CD8-positive, alpha-beta memory T cell (primary cell): Measurements from ENCODE around the gene SH2B2. TPM values are rescaled to one million over a fixed set of nuclear protein-coding genes. Genes with fewer than 3 reads are reported as not detected.

ENCODE experiments used
- CTCF ChIA-PET: fragments of 350-600 bp; sonication (Branson Sonifier 250); formaldehyde crosslinking; loops from one replicate; lab custom pipeline; 2021; ENCODE audit warnings: antibody characterized with exemption; lab: Charles Lee
- POLR2A ChIA-PET: fragments of 350-600 bp; sonication (Branson Sonifier 250); formaldehyde crosslinking; loops from one replicate; lab custom pipeline; 2021; ENCODE audit warnings: antibody characterized with exemption; lab: Charles Lee
- DNase-seq, 5 donors: peaks; one replicate each; pipeline versions ENCODE4 v3.0.0 to v3.0.0-alpha.2; 2020 to 2022; ENCODE audit warnings: mixed read lengths in 1 of 5
- H3K27ac ChIP-seq: one replicate; pipeline ENCODE4 v1.7.0; 2013; ENCODE audit warnings: low read depth, mild to moderate bottlenecking, low read length, moderate library complexity
- H3K27me3 ChIP-seq: 2 replicates; pipeline ENCODE4 v1.7.0; 2013; ENCODE audit warnings: low read length, mild to moderate bottlenecking; ENCODE audit not compliant: insufficient read depth, poor library complexity, severe bottlenecking
- H3K36me3 ChIP-seq: 2 replicates; pipeline ENCODE4 v1.7.0; 2013; ENCODE audit warnings: mild to moderate bottlenecking, low read length, moderate library complexity; ENCODE audit not compliant: insufficient read depth
- H3K4me1 ChIP-seq: 2 replicates; pipeline ENCODE4 v1.7.0; 2013; ENCODE audit warnings: mild to moderate bottlenecking, low read length, moderate library complexity; ENCODE audit not compliant: insufficient read depth
- H3K4me3 ChIP-seq: 2 replicates; pipeline ENCODE4 v1.7.0; 2013; ENCODE audit warnings: mild to moderate bottlenecking, low read length
- H3K9me3 ChIP-seq: 2 replicates; pipeline ENCODE4 v1.7.0; 2013; ENCODE audit warnings: mild to moderate bottlenecking, low read length
- H3K27ac Mint-ChIP-seq, 8 donors: one replicate each; pipeline ENCODE4 v1.8.0; 2020 to 2021; ENCODE audit warnings: mixed read lengths in 8 of 8, mild to moderate bottlenecking in 6 of 8, inconsistent platforms in 3 of 8, moderate library complexity in 3 of 8
- H3K27me3 Mint-ChIP-seq, 2 donors: one replicate each; pipeline ENCODE4 v1.8.0; 2020 to 2021; ENCODE audit warnings: mixed read lengths in 2 of 2, mild to moderate bottlenecking in 1 of 2, moderate library complexity in 1 of 2
- H3K36me3 Mint-ChIP-seq, 3 donors: one replicate each; pipeline ENCODE4 v1.8.0; 2020 to 2021; ENCODE audit warnings: mixed read lengths in 3 of 3, inconsistent platforms in 1 of 3, mild to moderate bottlenecking in 1 of 3
- H3K4me1 Mint-ChIP-seq, 3 donors: one replicate each; pipeline ENCODE4 v1.8.0; 2020 to 2021; ENCODE audit warnings: mixed read lengths in 3 of 3, inconsistent platforms in 1 of 3, mild to moderate bottlenecking in 1 of 3
- H3K4me3 Mint-ChIP-seq, 7 donors: one replicate each; pipeline ENCODE4 v1.8.0; 2020 to 2021; ENCODE audit warnings: mixed read lengths in 7 of 7, mild to moderate bottlenecking in 6 of 7, moderate library complexity in 4 of 7, inconsistent platforms in 2 of 7
- H3K9me3 Mint-ChIP-seq, 5 donors: one replicate each; pipeline ENCODE4 v1.8.0; 2020 to 2022; ENCODE audit warnings: mixed read lengths in 5 of 5, mild to moderate bottlenecking in 3 of 5, moderate library complexity in 2 of 5, inconsistent platforms in 1 of 5
- polyA plus RNA-seq: library from polyadenylated mRNA; unstranded; fragments of 300-500 nt; fragmentation: Illumina TruSeq; gene quantifications from one replicate; pipeline ENCODE4 v1.2.3, GENCODE V29; 2021
- total RNA-seq, 2 experiments: library from RNA; stranded (reverse); gene quantifications; one replicate each; pipeline ENCODE4 v1.2.3, GENCODE V29; 2021

Gene SH2B2
- total RNA-seq (1 to 10 TPM; 1.8 TPM), polyA plus RNA-seq (1.5 TPM)

- H3K36me3 ChIP-seq = no peaks in the 10 kb centered on the region
- peaks cover 14% of the 10 kb centered on the region for H3K4me1 ChIP-seq
- Mint-ChIP-seq H3K4me3 (peak within 1 kb of the TSS; percentile 76 to 93 (median 82)), H3K27me3 (peaks cover 0 to 2% of the 10 kb centered on the region in 2 donors), H3K4me1 (peaks cover 21 to 35% (median 25%) of the 10 kb centered on the region in 3 donors), H3K9me3 (peaks cover 0 to 2% (median 0%) of the 10 kb centered on the region in 5 donors), H3K36me3 (no peaks in the 10 kb centered on the region), H3K27ac (peak within 1 kb of the TSS in 3 of 8 donors; percentile 43 to 74 (median 74))
- CTCF ChIA-PET = no interaction called here
- peak within 1 kb of the TSS; percentile 64 for H3K4me3 ChIP-seq
- H3K9me3 ChIP-seq = no peaks in the 10 kb centered on the region
- DNase-seq = peak in 4 of 5 donors; percentile 40 to 71 (median 49)
- peak within 1 kb of the TSS; percentile 16 for H3K27ac ChIP-seq
- POLR2A ChIA-PET = no interaction called here
- no peaks in the 10 kb centered on the region for H3K27me3 ChIP-seq
Measured at GRCh38 chr7:102286237-102287110, at the start of gene SH2B2. Gene SH2B2, plus strand, starts transcription at chr7:102286868. Its CDS starts 13,683 bp downstream, at chr7:102300551.

- DNase-seq = no peak
- Histone ChIP-seq H3K27me3 (no peaks in the 10 kb centered on the region), H3K4me1 (no peaks in the 10 kb centered on the region), H3K4me3 (no peak overlapping the region), H3K36me3 (no peaks in the 10 kb centered on the region), H3K27ac (no peak overlapping the region), H3K9me3 (no peaks in the 10 kb centered on the region)
- Mint-ChIP-seq H3K27me3 (no peaks in the 10 kb centered on the region), H3K9me3 (no peaks in the 10 kb centered on the region), H3K4me1 (no peaks in the 10 kb centered on the region), H3K4me3 (no peak overlapping the region), H3K27ac (no peak overlapping the region), H3K36me3 (peaks cover 0 to 68% (median 10%) of the 10 kb centered on the region in 3 donors)
- CTCF ChIA-PET = no interaction called here
- POLR2A ChIA-PET = no interaction called here
Measured at GRCh38 chr7:102239206-102239820, 47.4 kb upstream of the SH2B2 start.

GRCh38 chr7:102241431-102241830 lies 45.2 kb upstream of the SH2B2 start:
- Mint-ChIP-seq H3K27ac (no peak overlapping the region), H3K9me3 (no peaks in the 10 kb centered on the region)

GRCh38 chr7:102244601-102245000 lies 42.1 kb upstream of the SH2B2 start:
- CTCF ChIA-PET = no interaction called here
- POLR2A ChIA-PET = no interaction called here
- Histone ChIP-seq H3K27ac (no peak overlapping the region), H3K27me3 (no peaks in the 10 kb centered on the region), H3K9me3 (no peaks in the 10 kb centered on the region), H3K36me3 (no peaks in the 10 kb centered on the region), H3K4me3 (no peak overlapping the region), H3K4me1 (no peaks in the 10 kb centered on the region)
- Mint-ChIP-seq H3K27ac (no peak overlapping the region), H3K9me3 (no peaks in the 10 kb centered on the region), H3K4me1 (no peaks in the 10 kb centered on the region), H3K36me3 (peaks cover 0 to 52% (median 10%) of the 10 kb centered on the region in 3 donors), H3K27me3 (no peaks in the 10 kb centered on the region), H3K4me3 (no peak overlapping the region)
- no peak for DNase-seq

More at GRCh38 chr7:102241431-102241830, 45.2 kb upstream of the SH2B2 start:
- Histone ChIP-seq H3K36me3 (no peaks in the 10 kb centered on the region), H3K4me3 (no peak overlapping the region), H3K4me1 (no peaks in the 10 kb centered on the region), H3K9me3 (no peaks in the 10 kb centered on the region), H3K27ac (no peak overlapping the region), H3K27me3 (no peaks in the 10 kb centered on the region)
- no peak for DNase-seq
- ChIA-PET CTCF (no interaction called here), POLR2A (no interaction called here)
- peaks cover 0 to 62% (median 10%) of the 10 kb centered on the region in 3 donors for H3K36me3 Mint-ChIP-seq
- no peaks in the 10 kb centered on the region for H3K4me1 Mint-ChIP-seq
- no peaks in the 10 kb centered on the region for H3K27me3 Mint-ChIP-seq
- H3K4me3 Mint-ChIP-seq = no peak overlapping the region

- H3K4me1 ChIP-seq = no peaks in the 10 kb centered on the region
- H3K27ac Mint-ChIP-seq = no peak overlapping the region
- no peak overlapping the region for H3K4me3 Mint-ChIP-seq
- H3K9me3 ChIP-seq = no peaks in the 10 kb centered on the region
- no peaks in the 10 kb centered on the region for H3K36me3 ChIP-seq
- no peaks in the 10 kb centered on the region for H3K27me3 Mint-ChIP-seq
- no peak for DNase-seq
- no peaks in the 10 kb centered on the region for H3K9me3 Mint-ChIP-seq
- peaks cover 5 to 39% (median 10%) of the 10 kb centered on the region in 3 donors for H3K36me3 Mint-ChIP-seq
- H3K4me3 ChIP-seq = no peak overlapping the region
- H3K27me3 ChIP-seq = no peaks in the 10 kb centered on the region
- no peak overlapping the region for H3K27ac ChIP-seq
- CTCF ChIA-PET = no interaction called here
- POLR2A ChIA-PET = no interaction called here
- no peaks in the 10 kb centered on the region for H3K4me1 Mint-ChIP-seq
Measured at GRCh38 chr7:102248081-102248455, 38.6 kb upstream of the SH2B2 start.

- ChIA-PET POLR2A (no interaction called here), CTCF (no interaction called here)
- no peaks in the 10 kb centered on the region for H3K9me3 ChIP-seq
- no peaks in the 10 kb centered on the region for H3K36me3 ChIP-seq
- no peaks in the 10 kb centered on the region for H3K27me3 ChIP-seq
- H3K4me3 ChIP-seq = no peak overlapping the region
- Mint-ChIP-seq H3K27me3 (no peaks in the 10 kb centered on the region), H3K36me3 (peaks cover 5 to 36% (median 9%) of the 10 kb centered on the region in 3 donors), H3K9me3 (no peaks in the 10 kb centered on the region), H3K27ac (no peak overlapping the region), H3K4me1 (no peaks in the 10 kb centered on the region), H3K4me3 (no peak overlapping the region)
- no peaks in the 10 kb centered on the region for H3K4me1 ChIP-seq
- no peak for DNase-seq
- H3K27ac ChIP-seq = no peak overlapping the region
Measured at GRCh38 chr7:102248456-102249395, 37.9 kb upstream of the SH2B2 start.

GRCh38 chr7:102251531-102252365 lies 34.9 kb upstream of the SH2B2 start:
- Mint-ChIP-seq H3K27me3 (no peaks in the 10 kb centered on the region), H3K4me1 (no peaks in the 10 kb centered on the region), H3K27ac (peak overlapping the region in 2 of 8 donors; percentile 8 to 58), H3K9me3 (no peaks in the 10 kb centered on the region), H3K36me3 (peaks cover 5 to 25% (median 12%) of the 10 kb centered on the region in 3 donors), H3K4me3 (no peak overlapping the region)
- H3K27me3 ChIP-seq = no peaks in the 10 kb centered on the region
- H3K4me3 ChIP-seq = no peak overlapping the region
- H3K36me3 ChIP-seq = no peaks in the 10 kb centered on the region
- H3K9me3 ChIP-seq = no peaks in the 10 kb centered on the region
- ChIA-PET POLR2A (no interaction called here), CTCF (no interaction called here)
- DNase-seq = no peak
- H3K27ac ChIP-seq = no peak overlapping the region
- H3K4me1 ChIP-seq = no peaks in the 10 kb centered on the region
